Esophagus muscularis mucosa (tissue), 3 donors: Measurements from ENCODE around the gene UXT.

ENCODE experiments used
- CTCF ChIP-seq, 3 experiments: fragments of 200-600 bp in 2 of 3; fragments of 450-650 bp in 1 of 3; sonication (generic) in 2 of 3; IDR thresholded peaks; one replicate each; pipeline ENCODE4 v1.5.1; 2017 to 2019; ENCODE audit warnings: antibody characterized with exemption in 3 of 3, mild to moderate bottlenecking in 2 of 3, moderate library complexity in 1 of 3
- POLR2A ChIP-seq: fragments of 450-650 bp; IDR thresholded peaks from one replicate; pipeline ENCODE4 v1.6.1; 2017; ENCODE audit warnings: antibody characterized with exemption, moderate library complexity, mild to moderate bottlenecking, low read depth

DNA sequence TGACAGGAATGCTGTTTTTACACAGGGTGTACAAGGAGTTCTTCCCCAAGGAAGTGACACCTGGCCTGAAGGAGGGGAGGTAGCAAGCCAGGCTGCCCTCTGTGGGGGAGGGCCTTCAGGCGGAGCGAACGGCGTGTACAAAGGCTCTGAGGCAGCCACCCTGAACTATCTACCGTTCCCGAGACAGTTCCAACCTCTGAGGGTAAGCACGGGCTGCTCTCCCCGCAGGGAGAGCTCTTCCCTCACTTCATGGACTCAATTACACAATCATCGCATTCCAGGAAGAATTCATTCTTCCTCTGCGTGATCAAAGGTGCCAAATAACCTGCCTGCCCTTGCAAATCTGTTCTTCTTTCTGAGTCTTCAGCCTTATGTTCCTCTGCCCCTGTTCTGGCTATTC, 13.4 kb downstream of the UXT start:
- no peak for TF ChIP-seq CTCF (IDR thresholded peaks at IDR 0.05)
- TF ChIP-seq POLR2A = no peak
